Measurements from ENCODE around the gene LRRTM4. TPM values are rescaled to one million over a fixed set of nuclear protein-coding genes. Genes with fewer than 3 reads are reported as not detected.

The LRRTM4 gene
- total RNA-seq, 2 donors from 2014 or later, result 7.0 to 21.1 TPM

DNA sequence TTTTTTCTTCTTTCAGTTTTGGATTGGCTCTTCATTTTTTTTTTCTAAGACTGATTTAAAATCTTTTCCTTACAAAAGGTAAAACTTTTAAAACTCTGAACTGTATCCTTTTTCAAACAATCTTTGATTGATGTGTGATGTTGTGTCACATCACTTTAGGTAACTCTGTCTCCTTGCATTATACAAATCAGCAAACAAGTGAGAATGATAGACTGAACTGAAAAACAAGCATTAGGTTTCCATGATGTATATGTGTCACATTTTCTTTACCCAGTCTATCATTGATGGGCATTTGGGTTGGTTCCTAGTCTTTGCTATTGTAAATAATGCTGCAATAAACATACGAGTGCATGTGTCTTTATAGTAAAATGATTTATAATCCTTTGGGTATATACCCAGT lies 655.7 kb downstream of the LRRTM4 start:
- WGBS, 2 experiments (ENCODE audit: insufficient coverage in 1 of 2, insufficient read length in 1 of 2), result 96 to 100% methylated on average over 1 of the region's 1 CpG
- Histone ChIP-seq H3K27me3 (ENCODE audit: control insufficient read depth, insufficient read depth, low read length, poor library complexity, severe bottlenecking) (no peaks in the 10 kb centered on the region), H3K36me3 (ENCODE audit: control insufficient read depth, insufficient read depth, low read length) (no peaks in the 10 kb centered on the region), H3K4me3 (ENCODE audit: low read length) (no peak overlapping the region), H3K27ac (ENCODE audit: low read depth, low read length) (no peak overlapping the region), H3K9me3 (ENCODE audit: control insufficient read depth, low read length) (no peaks in the 10 kb centered on the region), H3K9ac (ENCODE audit: extremely low read depth, low read length, poor library complexity, severe bottlenecking) (no peak overlapping the region), H3K4me1 (ENCODE audit: control insufficient read depth, insufficient read depth, low read length) (no peaks in the 10 kb centered on the region)
- Mint-ChIP-seq H3K4me3 (no peak overlapping the region), H3K27me3 (ENCODE audit: insufficient read depth) (no peaks in the 10 kb centered on the region), H3K9me3 (no peaks in the 10 kb centered on the region), H3K36me3 (ENCODE audit: low read depth) (no peaks in the 10 kb centered on the region), H3K27ac (no peak overlapping the region), H3K4me1 (peaks cover 17% of the 10 kb centered on the region)
- TF ChIP-seq, protein P1, sequence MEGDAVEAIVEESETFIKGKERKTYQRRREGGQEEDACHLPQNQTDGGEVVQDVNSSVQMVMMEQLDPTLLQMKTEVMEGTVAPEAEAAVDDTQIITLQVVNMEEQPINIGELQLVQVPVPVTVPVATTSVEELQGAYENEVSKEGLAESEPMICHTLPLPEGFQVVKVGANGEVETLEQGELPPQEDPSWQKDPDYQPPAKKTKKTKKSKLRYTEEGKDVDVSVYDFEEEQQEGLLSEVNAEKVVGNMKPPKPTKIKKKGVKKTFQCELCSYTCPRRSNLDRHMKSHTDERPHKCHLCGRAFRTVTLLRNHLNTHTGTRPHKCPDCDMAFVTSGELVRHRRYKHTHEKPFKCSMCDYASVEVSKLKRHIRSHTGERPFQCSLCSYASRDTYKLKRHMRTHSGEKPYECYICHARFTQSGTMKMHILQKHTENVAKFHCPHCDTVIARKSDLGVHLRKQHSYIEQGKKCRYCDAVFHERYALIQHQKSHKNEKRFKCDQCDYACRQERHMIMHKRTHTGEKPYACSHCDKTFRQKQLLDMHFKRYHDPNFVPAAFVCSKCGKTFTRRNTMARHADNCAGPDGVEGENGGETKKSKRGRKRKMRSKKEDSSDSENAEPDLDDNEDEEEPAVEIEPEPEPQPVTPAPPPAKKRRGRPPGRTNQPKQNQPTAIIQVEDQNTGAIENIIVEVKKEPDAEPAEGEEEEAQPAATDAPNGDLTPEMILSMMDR (conservative IDR thresholded peaks at IDR 0.05), result no peak
- DNase-seq, result no peak

DNA sequence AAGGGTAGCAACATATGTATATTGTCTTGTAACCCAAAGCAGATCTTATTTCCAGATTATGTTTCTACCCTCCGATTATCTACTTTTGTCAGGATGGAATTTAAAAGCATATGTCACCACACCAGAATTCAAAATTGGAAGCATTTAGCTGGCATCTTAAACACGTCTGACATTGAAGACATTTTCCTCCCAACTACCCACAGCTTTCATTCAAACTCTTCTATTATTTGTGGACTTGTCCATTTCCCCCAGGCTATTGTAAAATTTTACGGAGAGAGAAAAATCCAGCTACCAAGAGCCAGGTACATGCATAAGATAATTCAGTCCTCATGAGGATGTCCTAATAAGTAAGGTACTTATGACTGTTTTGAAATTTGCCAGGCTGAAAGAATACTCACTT lies 659.3 kb downstream of the LRRTM4 start:
- no peaks in the 10 kb centered on the region for H3K4me1 ChIP-seq (ENCODE audit: control insufficient read depth, insufficient read depth, low read length)
- H3K9me3 ChIP-seq (ENCODE audit: control insufficient read depth, low read length), result no peaks in the 10 kb centered on the region
- no peaks in the 10 kb centered on the region for H3K36me3 ChIP-seq (ENCODE audit: control insufficient read depth, insufficient read depth, low read length)
- WGBS, 2 experiments (ENCODE audit: insufficient coverage in 1 of 2, insufficient read length in 1 of 2), result 92 to 100% methylated on average over 1 to 3 of the region's 3 CpGs
- TF ChIP-seq, protein P1 (conservative IDR thresholded peaks at IDR 0.05), result no peak
- DNase-seq, result no peak
- H3K27me3 ChIP-seq (ENCODE audit: control insufficient read depth, insufficient read depth, low read length, poor library complexity, severe bottlenecking), result no peaks in the 10 kb centered on the region
- H3K4me3 Mint-ChIP-seq, result no peak overlapping the region
- no peak overlapping the region for H3K27ac ChIP-seq (ENCODE audit: low read depth, low read length)
- H3K9ac ChIP-seq (ENCODE audit: extremely low read depth, low read length, poor library complexity, severe bottlenecking), result no peak overlapping the region
- H3K9me3 Mint-ChIP-seq, result no peaks in the 10 kb centered on the region
- H3K4me1 Mint-ChIP-seq, result peaks cover 20% of the 10 kb centered on the region
- no peak overlapping the region for H3K4me3 ChIP-seq (ENCODE audit: low read length)
- no peaks in the 10 kb centered on the region for H3K36me3 Mint-ChIP-seq (ENCODE audit: low read depth)
- H3K27me3 Mint-ChIP-seq (ENCODE audit: insufficient read depth), result no peaks in the 10 kb centered on the region
- H3K27ac Mint-ChIP-seq, result no peak overlapping the region

GRCh38 chr2:76861708-76862107 lies 660.5 kb downstream of the LRRTM4 start:
- Mint-ChIP-seq H3K36me3 (ENCODE audit: low read depth) (no peaks in the 10 kb centered on the region), H3K4me1 (peaks cover 18% of the 10 kb centered on the region), H3K4me3 (no peak overlapping the region), H3K27ac (no peak overlapping the region), H3K27me3 (ENCODE audit: insufficient read depth) (no peaks in the 10 kb centered on the region), H3K9me3 (no peaks in the 10 kb centered on the region)
- Histone ChIP-seq H3K4me1 (ENCODE audit: control insufficient read depth, insufficient read depth, low read length) (no peaks in the 10 kb centered on the region), H3K9me3 (ENCODE audit: control insufficient read depth, low read length) (no peaks in the 10 kb centered on the region), H3K27me3 (ENCODE audit: control insufficient read depth, insufficient read depth, low read length, poor library complexity, severe bottlenecking) (no peaks in the 10 kb centered on the region), H3K36me3 (ENCODE audit: control insufficient read depth, insufficient read depth, low read length) (no peaks in the 10 kb centered on the region), H3K9ac (ENCODE audit: extremely low read depth, low read length, poor library complexity, severe bottlenecking) (no peak overlapping the region), H3K27ac (ENCODE audit: low read depth, low read length) (no peak overlapping the region), H3K4me3 (ENCODE audit: low read length) (no peak overlapping the region)
- no peak for DNase-seq
- 95 to 100% methylated on average over 1 to 3 of the region's 3 CpGs for WGBS, 2 experiments (ENCODE audit: insufficient coverage in 1 of 2, insufficient read length in 1 of 2)
- TF ChIP-seq, protein P1 (conservative IDR thresholded peaks at IDR 0.05), result no peak

Measured in endodermal cell (in vitro differentiated cells).